ENCODE results near the gene EFS.

- TF ChIP-seq CTCF (optimal IDR thresholded peaks at IDR 0.05 in 1 of 3, IDR thresholded peaks at IDR 0.05 in 1 of 3, conservative IDR thresholded peaks at IDR 0.05 in 1 of 3; ENCODE audit: extremely low read depth in 1 of 3, insufficient read depth in 2 of 3, low read length in 3 of 3), result no peak
- TF ChIP-seq EZH2 (IDR thresholded peaks at IDR 0.05; ENCODE audit: low read length), result no peak
Observed at GRCh38 chr14:23358553-23359166, 6.3 kb downstream of the EFS start.
